GM18858 (cell line): ENCODE data around the gene CYB5B.
"Not testable (repeated sequence)": the region's sequence is repeated elsewhere in the genome, so short reads cannot be mapped to it uniquely, and the experiment has no call there.

Experiments
- ATAC-seq: cut with Tn5 transposase; IDR thresholded peaks from one replicate; pipeline ENCODE4 v1.9.1; 2021; ENCODE audit not compliant: unreplicated experiment

CYB5B gene

DNA sequence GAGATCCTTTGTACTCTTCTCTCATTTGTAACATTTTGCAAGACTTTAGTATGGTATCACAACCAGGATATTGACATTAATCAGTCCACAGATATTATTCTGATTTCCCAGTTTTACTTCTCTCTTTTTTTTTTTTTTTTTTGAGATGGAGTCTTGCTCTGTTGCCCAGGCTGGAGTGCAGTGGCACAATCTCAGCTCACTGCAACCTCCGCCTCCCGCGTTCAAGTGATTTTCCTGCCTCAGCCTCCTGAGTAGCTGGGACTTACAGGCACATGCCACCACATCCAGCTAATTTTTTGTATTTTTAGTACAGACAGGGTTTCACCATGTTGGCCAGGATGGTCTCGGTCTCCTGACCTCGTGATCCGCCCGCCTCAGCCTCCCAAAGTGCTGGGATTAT, 16.6 kb downstream of the CYB5B start:
- ATAC-seq, result not testable (repeated sequence)

DNA sequence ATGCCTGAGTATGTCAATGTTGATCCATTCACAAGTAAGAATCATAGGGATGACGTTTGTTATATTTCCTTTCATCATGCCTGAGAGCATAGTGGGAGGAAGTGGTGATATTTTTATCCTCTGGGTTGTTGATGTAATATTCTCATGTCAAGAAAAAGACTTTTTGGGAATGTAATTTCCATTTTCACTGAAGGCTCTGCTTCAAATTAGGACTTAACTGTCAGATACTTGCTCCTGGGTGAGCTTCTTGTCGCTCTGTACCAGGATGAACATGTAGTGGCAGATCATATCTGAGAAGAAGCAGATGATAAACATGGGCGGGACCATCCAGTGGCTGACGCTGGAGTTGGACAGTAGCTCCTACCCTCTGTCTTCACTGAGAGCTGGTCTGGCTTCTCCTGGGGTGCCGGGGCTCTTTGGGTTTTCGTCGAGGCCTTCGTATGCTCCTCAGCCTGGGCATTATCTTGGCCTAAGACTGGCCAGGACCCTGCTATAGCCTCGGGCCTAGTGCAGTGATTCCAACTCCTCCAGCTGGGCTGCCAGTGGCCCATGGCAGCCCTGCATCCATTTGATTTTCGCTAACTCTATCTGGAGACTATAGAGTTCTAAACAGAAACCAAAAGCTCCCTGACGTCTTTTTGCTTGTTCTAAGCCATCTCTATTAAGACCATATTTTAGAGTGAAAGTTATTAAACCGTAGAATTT, 19.7 kb downstream of the CYB5B start:
- ATAC-seq, result no peak

DNA sequence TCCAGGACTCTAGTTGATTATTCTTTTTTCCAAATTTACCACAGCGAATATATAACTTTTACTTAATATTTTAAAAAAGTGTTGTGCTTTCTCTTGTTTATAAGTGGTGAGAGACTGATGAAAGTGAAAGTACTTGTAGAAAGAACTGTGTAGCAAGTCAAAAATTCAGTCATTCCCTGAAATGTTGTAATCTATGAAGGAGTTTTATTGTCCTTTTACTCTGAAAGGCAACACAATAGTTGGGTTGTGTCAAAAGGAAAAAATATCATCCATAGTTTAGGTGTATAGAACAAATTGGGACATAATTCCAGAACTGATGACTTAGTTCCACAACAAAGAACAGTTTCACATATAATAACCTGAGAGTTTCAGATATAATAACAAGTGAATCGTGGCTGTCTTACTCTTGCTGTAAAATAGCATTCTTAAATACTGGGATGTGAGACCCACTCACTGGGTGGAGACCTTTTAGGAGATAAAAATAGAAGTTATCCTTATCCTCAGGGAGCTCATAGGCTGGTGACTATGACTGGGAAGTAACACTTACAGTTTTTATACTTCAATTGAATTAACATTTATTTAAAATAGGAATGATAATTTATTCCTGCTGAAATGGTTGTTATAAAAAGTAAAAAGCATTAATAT, 20.6 kb downstream of the CYB5B start:
- no peak for ATAC-seq

DNA sequence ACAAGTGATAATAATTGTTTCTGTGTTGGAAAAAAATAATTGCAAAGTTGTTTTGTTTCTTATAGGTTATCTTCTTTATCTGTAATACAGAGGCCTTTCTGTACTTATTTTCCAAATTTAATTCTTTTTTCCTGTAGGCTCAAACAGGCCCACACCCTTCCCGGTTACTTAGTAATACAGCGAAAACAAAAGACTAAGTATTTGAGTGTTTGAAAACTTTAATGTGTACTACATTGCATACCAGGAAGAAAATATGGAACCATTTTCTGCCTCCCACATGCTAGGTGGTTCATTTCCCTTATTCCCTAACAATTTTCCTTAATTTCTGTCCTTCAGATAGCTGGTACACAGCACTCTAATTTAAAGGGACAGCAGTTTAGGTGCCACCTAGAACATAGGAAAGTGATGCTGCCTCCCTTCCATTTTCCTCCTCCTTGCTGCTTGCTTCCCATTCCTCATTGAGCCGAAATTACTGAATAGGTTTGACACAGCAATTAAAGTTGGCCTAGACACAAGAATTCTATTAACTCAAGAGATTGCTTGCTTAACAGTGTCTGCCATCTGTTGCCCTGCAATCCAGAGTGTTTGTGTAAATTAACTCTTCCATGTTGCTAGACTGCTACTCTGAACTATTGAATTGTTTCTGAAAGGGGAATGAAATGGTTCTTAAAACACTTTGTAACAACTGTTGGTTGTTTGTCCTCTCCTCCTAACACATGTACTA, 24.2 kb downstream of the CYB5B start:
- ATAC-seq, result no peak

DNA sequence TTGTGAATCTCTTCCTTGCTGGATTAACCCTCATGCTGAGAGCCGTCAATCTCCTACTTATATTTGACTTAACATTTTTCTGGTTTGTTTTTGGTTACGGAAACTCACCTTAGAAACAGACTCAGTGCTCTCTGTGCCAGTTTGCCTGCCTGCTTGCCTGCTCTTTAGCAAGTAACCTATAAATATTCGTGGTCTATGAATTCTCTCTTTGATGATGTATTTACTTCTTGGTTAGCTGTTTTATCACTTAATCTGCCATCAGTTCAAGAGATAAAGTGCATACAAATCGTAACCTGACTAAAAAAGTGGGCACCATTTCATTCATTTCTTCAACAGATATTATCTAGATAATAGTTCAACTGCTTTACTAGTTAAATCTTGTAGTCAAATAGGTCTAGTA, 26.7 kb downstream of the CYB5B start:
- no peak for ATAC-seq

DNA sequence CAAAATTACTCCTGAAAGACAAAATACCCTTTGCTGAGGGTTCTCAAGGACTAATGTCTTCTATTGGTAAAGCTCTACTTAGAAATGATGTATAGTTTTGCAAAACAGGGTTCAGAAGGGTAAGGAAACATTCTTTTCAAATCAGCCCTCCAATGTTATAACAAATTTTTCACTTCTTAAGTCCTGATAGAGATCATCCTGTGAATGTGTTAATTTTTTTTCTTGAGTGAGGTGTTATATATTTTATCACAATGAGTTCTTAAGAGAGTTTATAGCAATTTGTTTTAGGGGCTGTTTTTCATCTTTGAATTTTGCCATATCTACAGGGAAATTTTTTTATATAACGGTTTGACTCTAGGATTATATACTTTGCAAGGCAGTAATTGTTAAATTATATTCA, 29.5 kb downstream of the CYB5B start:
- no peak for ATAC-seq

DNA sequence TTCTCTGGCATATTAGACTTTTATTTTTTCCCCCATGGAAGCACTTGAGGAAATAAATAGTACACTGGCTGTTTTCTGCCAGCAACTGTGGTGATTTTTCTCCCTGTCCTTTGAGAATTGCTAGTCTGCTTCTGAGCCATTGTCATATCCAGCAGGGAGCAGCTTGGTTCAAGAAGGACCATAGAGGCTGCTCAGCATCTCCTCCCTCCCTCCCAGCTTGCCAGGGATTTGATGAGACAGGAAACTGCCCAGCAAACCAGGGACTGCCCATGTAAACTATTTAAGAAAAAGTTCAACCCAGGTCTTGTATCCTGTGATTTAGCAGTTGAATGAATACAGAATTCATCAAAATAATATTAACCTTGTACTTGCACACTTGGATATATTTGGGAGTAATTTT, 39.5 kb downstream of the CYB5B start:
- no peak for ATAC-seq

DNA sequence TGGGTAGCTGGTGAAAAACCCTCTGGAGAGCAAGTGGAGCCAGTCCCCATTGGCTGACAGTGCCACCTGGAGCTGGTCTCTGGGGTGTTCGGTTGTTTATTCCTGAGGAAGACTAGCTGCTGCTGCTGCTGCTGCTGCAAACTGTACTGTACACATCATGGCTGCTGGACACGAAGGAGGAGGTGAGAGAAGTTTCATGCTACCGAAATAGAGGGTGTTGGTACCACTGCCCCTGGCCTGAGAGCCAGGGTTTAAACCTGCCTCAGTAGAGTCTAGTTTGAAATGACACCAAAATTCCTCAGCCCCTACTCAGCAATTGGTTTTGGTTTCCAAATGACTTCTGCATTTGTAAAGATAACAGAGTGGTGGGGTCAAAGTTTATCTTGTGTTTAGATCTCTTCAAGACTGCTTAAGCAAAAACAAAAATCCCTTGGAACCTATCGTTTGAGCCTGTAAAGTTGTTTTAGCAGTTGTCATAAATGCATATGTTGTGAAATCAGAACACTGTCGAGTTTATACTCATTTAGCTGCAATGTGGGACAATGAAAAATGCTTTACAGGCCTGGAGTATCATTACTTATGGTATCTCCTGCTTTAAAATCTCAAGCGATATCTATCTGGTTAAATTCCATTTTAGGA, 40.8 kb downstream of the CYB5B start:
- ATAC-seq, result no peak

DNA sequence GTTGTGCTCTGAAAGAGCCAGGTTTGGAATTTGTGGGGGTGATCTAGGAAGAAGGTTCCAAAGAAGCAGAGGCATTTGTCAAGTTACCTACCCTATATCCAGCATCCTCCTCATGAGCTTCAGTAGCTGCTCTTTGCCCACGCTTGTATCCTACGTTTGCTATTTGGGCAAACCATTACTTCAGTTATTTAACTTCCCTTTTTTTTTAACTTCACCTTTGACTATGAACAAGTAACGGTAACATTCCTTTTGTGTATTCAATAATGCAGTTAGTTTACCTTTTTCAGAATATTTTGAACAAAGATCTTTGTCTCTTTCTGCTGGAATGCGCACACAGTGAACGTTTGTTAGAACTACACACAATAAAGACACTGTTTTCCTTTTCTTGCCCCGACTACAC, 41.5 kb downstream of the CYB5B start:
- no peak for ATAC-seq

DNA sequence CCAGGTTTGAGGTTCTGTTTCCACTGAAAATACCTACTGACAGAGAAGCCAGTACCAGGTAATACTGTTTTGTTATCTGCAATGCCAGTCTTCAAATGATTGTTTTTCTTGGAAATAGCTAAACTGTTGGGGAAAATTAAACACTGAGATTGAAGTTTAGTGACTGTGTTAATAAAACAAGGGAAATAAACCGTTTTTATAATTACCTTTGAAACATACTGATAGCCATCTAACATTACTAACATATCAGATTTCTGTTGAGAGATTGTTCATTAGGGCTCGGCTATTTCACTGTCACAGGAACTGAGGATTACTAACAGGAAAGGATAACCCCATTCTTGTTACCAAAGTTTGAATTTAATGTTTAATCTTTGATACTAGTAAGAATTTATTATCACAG, 42.1 kb downstream of the CYB5B start:
- ATAC-seq, result no peak

DNA sequence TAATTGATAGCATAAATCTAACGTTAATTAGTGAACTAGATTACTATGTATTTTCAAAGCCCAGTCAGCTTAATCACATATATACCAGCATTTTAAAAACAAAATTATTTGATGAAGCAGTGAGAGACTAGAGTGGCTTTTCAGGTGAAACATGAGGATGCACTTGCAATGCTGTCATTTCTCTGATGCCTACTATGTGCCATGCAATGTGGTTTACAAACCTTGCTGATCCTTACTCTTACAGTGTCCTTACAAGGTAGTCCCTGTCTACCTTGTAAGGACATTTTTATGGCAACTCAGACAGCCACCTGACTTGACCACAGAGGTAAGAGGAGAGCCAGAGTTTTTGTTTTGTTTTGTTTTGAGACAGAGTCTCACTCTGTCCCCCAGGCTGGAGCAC, 42.7 kb downstream of the CYB5B start:
- no peak for ATAC-seq

DNA sequence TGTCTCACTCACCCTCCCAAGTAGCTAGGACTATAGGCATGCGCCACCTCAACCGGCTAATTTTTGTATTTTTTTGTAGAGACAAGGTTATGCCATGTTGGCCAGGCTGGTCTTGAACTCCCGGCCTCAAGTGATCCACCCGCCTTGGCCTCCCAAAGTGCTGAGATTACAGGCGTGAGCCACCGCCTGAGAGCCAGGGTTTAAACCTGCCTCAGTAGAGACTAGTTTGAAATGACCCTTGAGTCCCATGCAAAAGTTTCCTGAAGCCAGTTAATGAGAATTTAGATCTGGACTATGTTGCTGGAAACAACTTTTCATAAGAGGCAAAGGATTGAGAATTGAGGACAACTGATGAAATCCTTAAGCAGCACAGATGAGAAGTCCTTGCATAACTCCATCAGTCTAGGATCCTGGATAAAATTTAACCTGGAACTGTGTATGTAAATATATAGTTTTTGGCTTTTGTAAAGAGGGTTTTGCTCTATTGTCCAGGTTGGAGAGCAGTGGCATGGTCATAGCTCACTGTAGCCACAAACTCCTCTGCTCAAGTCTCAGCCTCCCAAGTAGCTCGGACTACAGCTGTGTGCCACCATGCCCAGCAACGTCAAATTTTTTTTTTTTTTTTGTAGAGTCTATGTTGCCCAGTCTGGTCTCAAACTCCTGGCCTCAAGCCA, 43.2 kb downstream of the CYB5B start:
- ATAC-seq, result no peak

DNA sequence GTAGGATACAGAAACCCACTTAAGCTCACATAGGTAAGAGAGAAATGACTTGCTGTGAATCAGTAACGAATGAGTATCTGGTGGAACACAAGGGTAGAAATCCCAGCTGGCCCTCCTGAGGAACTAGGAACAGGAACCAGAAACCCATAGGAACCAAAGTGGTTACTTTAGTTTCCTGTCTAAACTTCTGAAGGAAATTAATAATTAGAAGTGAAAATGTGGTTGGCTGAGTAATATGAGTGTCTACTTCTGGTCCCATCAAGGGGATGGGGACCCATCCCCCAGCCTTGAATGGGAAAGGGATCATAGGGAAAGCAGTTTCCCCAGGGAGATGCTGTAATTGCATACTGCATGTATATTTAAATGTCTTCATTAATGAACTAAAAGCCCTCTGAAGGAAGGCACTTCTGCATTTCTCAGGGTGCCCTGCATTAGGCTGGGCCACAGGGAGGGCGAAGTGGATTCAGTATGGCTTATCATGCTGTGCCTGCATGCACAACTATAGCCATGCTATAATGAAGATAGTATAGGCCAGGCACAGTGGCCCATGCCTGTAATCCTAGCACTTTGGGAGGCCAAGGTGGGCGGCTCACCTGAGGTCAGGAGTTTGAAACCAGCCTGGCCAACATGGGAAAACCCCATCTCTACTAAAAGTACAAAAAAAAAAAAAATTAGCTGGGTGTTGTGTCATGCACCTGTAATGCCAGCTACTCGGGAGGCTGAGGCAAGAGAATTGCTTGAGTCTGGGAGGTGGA, 45.6 kb downstream of the CYB5B start:
- peak; percentile 54 for ATAC-seq

DNA sequence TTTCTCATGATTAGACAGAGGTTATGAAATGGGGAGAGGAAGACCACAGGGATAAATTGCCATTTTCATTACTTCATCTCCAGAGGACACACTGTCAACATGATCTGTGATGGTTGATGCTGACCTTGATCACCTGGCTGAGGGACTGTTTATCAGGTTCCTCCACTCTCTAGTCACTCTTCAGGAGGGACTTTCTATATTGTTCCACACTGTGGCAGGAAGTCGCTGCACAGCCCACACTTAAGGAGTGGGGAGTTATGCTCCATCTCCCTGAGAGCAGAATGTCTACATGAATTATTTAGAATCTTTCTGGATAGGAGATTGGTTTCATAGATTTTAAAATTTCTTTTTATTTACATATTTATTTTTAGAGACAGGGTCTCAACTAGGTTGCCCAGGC, 46.7 kb downstream of the CYB5B start:
- no peak for ATAC-seq

DNA sequence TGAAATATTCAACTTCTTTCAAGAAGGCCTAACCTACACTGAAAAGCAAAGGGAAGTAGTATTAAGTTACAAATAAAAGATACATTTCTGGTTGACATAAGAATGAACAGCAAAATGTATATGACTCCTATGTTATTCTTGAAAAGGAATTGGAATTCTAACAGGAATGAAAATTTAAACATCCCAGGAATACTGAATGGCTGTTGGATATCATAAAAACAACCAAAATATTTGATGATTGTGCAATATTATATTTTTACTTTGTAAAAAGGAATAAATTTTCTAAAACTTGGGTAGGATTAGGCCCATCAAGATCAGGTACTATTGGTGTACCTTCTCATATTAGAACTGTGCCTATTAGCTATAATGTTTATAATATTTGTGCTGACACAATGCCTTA, 50.0 kb downstream of the CYB5B start:
- ATAC-seq, result no peak

DNA sequence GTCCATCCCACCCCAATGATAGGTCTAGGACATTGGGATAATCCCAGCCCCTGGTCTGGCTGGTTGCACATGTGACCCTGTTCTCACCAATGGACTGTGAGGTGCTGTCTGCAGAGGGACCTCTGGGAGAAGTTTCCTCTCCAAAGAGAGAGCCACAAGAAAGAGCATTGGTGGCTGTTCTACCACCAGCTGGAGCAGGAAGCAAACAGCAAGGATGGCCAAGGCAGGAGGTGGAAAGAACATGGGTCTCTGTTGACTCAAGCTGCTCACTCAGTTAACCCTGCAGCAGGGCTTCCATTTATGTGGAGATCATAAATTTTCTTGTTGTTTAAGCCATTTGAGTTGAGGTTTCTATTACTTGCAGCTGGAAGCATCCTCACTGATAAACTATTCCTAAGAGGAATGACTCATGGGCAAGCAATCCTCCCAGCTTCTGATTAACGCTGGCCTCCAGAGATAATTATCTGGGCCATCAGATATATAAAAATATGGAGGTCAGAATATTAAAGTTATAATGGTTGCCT, 52.6 kb downstream of the CYB5B start:
- ATAC-seq, result no peak

DNA sequence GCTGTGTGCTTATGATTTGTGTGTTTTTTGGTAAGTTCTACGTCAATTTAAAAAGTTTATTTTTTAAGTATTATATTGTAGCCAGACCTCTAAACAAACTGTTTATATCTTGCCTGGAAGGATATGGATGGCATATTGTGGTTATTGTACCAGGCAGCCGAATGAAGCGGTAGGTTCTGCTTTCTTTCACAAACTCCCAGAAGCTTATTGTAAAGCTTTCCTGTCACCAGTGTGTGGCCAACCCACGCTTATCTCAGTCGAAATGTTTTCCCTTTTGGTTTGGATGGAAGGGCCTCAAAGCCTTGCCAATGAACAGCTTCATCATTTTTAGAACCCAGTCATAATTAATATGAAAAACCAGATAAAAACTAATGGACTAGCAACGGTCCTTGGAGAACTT, 53.1 kb downstream of the CYB5B start:
- no peak for ATAC-seq

DNA sequence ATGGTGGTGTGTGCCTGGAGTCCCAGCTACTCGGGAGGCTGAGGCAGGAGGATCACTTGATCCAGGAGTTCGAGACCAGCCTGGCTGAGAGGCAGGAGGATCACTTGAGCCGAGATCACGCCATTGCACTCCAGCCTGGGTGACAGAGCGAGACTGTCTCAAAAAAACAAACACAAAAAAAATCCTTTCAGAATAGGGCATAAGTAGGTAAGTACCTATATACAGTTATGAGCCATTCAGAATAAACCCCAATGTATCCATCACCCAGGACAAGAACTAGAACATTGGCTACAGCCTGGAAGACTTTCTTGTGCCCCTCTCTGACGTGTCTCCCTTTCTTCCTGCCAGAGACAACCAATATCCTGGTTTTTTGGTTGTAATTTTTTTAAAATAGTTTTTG, 54.3 kb downstream of the CYB5B start:
- ATAC-seq, result no peak

DNA sequence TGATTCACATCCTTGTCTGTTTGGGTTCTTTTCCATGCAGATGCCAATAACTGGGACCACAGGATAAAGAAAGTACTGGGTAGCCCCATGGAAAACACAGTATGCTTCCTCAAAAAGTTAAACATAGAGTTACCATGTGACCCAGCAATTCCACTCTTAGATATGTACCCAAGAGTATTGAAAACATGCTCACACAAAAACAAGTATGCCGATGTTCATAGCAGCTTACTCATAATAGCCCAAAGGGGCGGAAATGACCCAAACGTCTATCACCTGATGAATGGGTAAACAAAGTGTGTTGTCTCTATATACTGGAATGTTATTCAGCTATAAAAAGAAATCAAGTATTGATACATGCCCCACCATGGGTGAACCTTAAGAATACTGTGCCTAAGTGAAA, 55.4 kb downstream of the CYB5B start:
- no peak for ATAC-seq

DNA sequence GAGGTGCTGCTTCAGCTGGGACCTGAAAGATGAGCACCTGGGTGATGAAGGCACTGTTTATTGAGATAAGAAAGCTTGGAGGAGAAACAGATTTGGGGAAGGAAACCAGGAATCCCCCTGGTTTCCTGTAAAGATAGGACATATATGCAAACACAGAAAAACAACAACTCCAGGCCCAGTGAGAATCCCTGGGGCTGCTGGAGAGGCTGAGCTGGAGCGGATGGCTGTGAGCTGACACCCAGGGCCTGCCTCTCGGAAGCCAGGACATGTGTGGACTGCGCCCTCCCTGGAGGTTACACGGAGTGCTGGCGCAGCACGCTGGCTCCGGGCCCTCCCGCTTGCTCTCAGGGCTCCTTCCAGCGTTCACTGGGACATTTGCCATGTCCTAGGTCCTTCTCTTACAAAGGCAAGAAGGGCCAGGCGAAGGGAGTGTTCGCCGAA, 57.5 kb downstream of the CYB5B start:
- no peak for ATAC-seq
